HUES6 (cell line): Measurements from ENCODE around the gene HRC.
A peak's percentile ranks its signal among the peaks of the same experiment; 100 is the strongest.
"Not testable (repeated sequence)": the region's sequence is repeated elsewhere in the genome, so short reads cannot be mapped to it uniquely, and the experiment has no call there.

ENCODE experiments used
- H3K27ac ChIP-seq: 2 replicates; pipeline ENCODE4 v1.7.0; 2013; ENCODE audit warnings: low read depth, mild to moderate bottlenecking, low read length, inconsistent platforms
- H3K27me3 ChIP-seq: 2 replicates; pipeline ENCODE4 v1.6.1; 2013; ENCODE audit warnings: low read length; ENCODE audit not compliant: control insufficient read depth, insufficient read depth
- H3K36me3 ChIP-seq: 2 replicates; pipeline ENCODE4 v1.6.1; 2013; ENCODE audit warnings: low read length; ENCODE audit not compliant: control insufficient read depth, insufficient read depth
- H3K4me1 ChIP-seq: 2 replicates; pipeline ENCODE4 v1.6.1; 2013; ENCODE audit warnings: low read length; ENCODE audit not compliant: control insufficient read depth, insufficient read depth
- H3K4me3 ChIP-seq: 2 replicates; pipeline ENCODE4 v1.5.1; 2013; ENCODE audit warnings: low read depth, low read length
- H3K9ac ChIP-seq: one replicate; pipeline ENCODE4 v1.6.1; 2013; ENCODE audit warnings: mild to moderate bottlenecking, low read length
- H3K9me3 ChIP-seq: 2 replicates; pipeline ENCODE4 v1.6.1; 2013; ENCODE audit warnings: low read depth, low read length; ENCODE audit not compliant: control insufficient read depth, insufficient read depth

Gene HRC

DNA sequence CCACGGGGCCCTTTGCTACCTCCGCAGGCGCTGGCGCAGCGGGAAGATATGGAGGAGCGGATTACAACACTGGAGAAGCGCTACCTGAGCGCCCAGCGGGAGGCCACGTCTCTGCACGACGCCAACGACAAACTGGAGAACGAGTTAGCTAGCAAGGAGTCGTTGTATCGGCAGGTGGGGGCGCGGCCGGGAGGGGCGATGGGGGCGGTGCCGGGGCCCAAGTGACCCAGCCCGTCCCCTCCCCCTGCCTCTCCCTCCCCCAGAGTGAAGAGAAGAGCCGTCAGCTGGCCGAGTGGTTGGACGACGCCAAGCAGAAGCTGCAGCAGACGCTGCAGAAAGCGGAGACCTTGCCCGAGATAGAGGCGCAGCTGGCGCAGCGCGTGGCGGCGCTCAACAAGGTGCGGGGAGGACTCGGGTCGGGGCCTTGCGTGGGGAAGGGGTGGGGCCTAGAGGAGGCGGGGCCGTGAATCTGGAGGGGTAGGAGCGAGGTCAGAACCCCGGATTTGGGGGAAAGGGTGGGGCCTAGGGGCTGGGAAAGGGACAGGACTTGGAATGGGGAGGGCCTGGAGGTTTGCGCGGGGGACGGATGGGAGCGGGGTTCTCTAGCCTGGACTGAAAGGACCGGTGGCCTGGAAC lies 22.1 kb downstream of the HRC start:
- no peaks in the 10 kb centered on the region for H3K9me3 ChIP-seq
- no peaks in the 10 kb centered on the region for H3K27me3 ChIP-seq
- H3K9ac ChIP-seq: no peak overlapping the region
- H3K4me3 ChIP-seq: peak overlapping the region; percentile 57
- H3K4me1 ChIP-seq: peaks cover 33% of the 10 kb centered on the region
- H3K36me3 ChIP-seq: peaks cover 3% of the 10 kb centered on the region; the same call in 1 of the 2 replicates
- no peak overlapping the region for H3K27ac ChIP-seq

DNA sequence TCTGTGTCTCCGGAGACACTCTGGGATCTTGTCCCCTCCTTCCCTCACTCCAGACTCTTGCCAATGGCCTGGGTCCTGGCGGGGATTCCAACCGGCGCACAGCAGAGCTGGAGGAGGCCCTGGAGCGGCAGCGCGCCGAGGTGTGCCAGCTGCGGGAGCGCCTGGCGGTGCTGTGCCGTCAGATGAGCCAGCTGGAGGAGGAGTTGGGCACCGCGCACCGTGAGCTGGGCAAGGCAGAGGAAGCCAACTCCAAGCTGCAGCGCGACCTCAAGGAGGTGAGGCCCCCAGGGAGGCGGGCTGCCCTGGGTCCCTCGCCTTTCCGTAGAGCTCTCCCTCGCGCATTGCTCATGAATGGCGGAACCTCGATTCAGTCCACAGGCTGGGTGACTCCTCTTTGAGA lies 24.9 kb downstream of the HRC start:
- no peaks in the 10 kb centered on the region for H3K27me3 ChIP-seq
- no peak overlapping the region for H3K27ac ChIP-seq
- peaks cover 3% of the 10 kb centered on the region; the same call in 1 of the 2 replicates for H3K36me3 ChIP-seq
- no peaks in the 10 kb centered on the region for H3K9me3 ChIP-seq
- no peak overlapping the region for H3K9ac ChIP-seq
- peaks cover 34% of the 10 kb centered on the region for H3K4me1 ChIP-seq
- H3K4me3 ChIP-seq: no peak overlapping the region

DNA sequence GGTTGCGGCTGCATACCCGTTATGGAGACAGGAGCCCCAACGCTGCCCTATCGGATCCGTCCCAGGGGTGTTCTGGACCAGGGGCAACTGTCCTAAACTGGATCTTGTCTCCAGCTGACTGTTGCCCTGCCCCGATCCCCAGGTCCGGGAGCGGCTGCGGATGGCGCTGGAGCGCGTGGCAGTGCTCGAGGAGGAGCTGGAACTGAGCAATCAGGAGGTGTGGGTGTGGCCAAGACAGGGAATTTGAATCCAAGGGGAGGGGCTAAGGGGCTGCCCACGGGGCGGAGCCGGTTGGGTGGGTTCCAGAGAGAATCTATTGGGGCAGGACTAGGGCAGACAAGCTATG lies 26.0 kb downstream of the HRC start:
- peak overlapping the region; percentile 66 for H3K4me3 ChIP-seq
- no peak overlapping the region for H3K27ac ChIP-seq
- H3K9me3 ChIP-seq: no peaks in the 10 kb centered on the region
- no peak overlapping the region for H3K9ac ChIP-seq
- H3K27me3 ChIP-seq: no peaks in the 10 kb centered on the region
- peaks cover 3% of the 10 kb centered on the region; the same call in 1 of the 2 replicates for H3K36me3 ChIP-seq
- peaks cover 30% of the 10 kb centered on the region for H3K4me1 ChIP-seq

DNA sequence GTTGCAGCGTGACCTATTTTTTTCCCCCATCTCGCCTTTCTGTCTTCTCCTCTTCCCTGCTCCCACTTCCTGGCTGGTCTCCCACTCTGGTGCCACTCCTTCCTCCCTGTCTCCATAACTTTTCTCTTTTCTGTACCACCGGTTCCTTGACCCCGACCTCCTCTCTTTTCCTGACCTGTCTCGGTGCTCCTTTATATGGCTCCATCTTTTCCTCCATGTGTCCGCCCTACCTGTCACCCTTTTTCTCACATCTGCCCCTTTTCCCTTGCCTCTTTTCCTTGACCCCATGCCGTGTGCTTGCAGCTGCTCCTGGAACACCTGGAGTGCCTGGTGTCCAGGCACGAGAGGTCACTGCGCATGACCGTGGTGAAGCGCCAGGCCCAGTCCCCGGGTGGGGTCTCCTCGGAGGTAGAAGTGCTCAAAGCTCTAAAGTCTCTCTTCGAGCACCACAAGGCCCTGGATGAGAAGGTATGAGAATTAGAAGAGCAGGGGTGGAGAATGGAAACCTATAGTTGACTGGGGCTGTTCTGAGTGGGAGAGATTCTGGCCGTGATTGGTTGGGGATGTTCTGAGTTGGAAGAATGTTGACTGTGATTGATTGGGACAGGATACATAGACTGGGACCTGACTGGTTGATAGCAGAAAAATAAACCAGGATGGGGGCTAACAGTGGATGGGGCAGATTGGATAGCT lies 26.5 kb downstream of the HRC start:
- H3K9me3 ChIP-seq: no peaks in the 10 kb centered on the region
- no peaks in the 10 kb centered on the region for H3K27me3 ChIP-seq
- peaks cover 3% of the 10 kb centered on the region; the same call in 1 of the 2 replicates for H3K36me3 ChIP-seq
- peak overlapping the region; percentile 66 for H3K4me3 ChIP-seq
- peak overlapping the region; percentile 40 for H3K9ac ChIP-seq
- H3K27ac ChIP-seq: no peak overlapping the region
- peaks cover 26% of the 10 kb centered on the region for H3K4me1 ChIP-seq

DNA sequence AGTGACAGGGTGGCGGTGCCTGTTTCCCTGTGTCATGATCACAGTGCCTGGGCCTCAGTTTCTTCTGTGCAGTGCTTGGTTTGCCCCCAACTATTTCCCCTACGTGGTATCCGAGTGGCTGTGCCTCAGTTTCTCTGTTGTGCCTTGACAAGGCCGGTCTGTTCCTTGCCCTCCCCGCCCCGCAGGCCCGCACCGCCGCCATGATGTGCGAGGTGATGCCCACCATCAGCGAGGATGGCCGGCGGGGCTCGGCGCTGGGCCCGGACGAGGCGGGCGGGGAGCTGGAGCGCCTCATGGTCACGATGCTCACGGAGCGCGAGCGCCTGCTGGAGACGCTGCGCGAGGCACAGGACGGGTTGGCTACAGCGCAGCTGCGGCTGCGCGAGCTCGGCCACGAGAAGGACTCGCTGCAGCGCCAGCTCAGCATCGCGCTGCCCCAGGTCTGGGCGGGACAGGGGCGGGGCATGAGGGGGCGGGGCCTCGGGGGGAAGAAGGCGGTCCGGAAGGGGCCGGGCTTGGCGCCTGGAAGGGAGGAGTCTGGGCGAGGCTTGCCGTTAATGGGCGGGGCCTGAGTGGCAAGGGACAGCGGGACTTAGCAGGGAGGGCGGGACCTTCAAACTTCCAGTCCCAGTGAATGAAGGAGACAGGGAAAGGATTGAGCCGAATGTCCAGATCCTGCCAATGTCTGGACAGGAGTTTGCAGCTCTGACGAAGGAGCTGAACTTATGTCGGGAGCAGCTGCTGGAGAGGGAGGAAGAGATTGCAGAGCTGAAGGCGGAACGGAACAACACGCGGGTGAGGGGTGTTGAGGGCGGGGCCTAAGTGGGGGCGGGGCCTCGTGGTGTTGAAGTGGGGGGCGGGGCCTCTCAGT lies 27.3 kb downstream of the HRC start:
- Histone ChIP-seq H3K4me3 (peak overlapping the region; percentile 66), H3K27me3 (no peaks in the 10 kb centered on the region), H3K36me3 (peaks cover 3% of the 10 kb centered on the region; the same call in 1 of the 2 replicates), H3K9ac (peak overlapping the region; percentile 3), H3K4me1 (peaks cover 26% of the 10 kb centered on the region), H3K27ac (no peak overlapping the region), H3K9me3 (no peaks in the 10 kb centered on the region)

DNA sequence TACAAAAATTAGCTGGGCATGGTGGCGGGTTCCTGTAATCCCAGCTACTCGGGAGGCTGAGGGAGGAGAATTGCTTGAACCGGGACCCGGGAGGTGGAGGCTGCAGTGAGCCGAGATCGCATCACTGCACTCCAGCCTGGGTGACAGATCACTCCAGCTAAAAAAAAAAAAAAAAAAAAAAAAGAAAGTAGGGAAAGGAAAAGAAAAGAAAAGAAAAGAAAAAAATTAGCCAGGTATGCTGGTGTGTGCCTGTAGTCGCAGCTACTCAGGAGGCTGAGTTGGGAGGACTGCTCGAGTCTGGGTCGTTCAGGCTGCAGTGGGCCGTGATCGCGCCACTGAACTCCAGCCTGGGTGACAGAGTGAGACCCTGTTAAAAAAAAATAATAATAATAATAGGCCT lies 28.0 kb downstream of the HRC start:
- not testable (repeated sequence) for H3K27ac ChIP-seq, H3K9ac ChIP-seq, H3K36me3 ChIP-seq, H3K27me3 ChIP-seq, H3K9me3 ChIP-seq
- H3K4me1 ChIP-seq: peaks cover 20% of the 10 kb centered on the region
- peak overlapping the region; percentile 55; the same call in 1 of the 2 replicates for H3K4me3 ChIP-seq

DNA sequence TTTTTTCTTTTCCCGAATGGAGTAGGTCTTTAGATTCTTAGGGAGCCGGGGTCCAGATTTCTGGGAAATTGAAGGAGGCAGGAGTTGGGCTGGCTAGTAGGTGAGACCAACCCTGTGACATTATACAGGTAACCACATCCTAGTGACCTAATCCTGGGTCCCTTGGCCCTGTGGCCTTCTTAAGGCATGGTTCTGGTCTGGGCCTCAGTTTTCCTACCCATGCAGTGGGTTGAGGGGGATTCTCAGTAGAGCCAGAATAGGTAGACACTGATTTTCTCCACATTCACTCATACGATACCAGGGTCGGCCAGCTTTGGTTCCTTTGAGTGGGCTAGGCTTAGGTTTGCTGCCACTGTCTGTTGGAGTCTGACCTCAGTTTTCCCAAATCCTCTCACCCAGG lies 28.6 kb downstream of the HRC start:
- no peak overlapping the region for H3K4me3 ChIP-seq
- H3K4me1 ChIP-seq: peaks cover 20% of the 10 kb centered on the region
- no peaks in the 10 kb centered on the region for H3K9me3 ChIP-seq
- H3K9ac ChIP-seq: no peak overlapping the region
- H3K27me3 ChIP-seq: peaks cover 7% of the 10 kb centered on the region; the same call in 1 of the 2 replicates
- H3K36me3 ChIP-seq: peaks cover 3% of the 10 kb centered on the region; the same call in 1 of the 2 replicates
- no peak overlapping the region for H3K27ac ChIP-seq

DNA sequence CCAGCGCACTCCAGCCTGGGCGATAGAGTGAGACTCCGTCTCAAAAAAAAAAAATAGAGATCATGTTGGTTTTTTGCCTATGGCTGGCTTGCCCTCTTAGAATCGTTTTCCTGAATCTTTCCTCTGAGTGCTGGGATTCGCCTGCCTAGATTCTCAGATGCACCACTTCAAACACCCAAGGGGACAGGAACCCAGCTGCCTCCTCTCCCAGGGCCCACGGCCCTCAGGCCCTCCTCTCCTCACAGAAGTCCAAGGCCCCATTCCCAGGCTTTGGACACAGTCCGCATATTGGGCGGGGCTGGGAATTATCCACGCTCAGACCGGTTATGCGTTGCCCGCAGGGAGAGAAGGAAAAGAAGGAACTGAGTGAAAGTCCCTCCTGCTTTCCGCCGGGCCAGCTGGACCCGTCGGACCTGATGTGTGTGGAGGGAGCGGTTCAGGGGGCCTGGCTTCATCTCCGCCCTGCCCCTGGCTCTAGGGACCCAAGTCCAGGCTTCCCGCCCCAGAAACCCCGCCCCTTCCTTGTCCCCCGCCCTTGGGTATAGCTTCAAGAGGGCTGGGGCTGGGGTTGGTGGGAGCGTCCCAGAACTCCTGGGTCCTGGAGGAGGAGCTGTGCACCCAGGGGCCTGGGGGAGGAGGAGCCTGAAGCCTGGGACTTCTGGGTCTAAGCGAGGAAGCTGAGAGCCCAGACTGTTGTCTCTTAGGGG lies 30.0 kb downstream of the HRC start:
- Histone ChIP-seq H3K36me3 (no peaks in the 10 kb centered on the region), H3K4me1 (peaks cover 23% of the 10 kb centered on the region), H3K9me3 (no peaks in the 10 kb centered on the region), H3K9ac (no peak overlapping the region), H3K27ac (no peak overlapping the region), H3K4me3 (peak overlapping the region; percentile 48; the same call in 1 of the 2 replicates), H3K27me3 (peaks cover 18% of the 10 kb centered on the region)

DNA sequence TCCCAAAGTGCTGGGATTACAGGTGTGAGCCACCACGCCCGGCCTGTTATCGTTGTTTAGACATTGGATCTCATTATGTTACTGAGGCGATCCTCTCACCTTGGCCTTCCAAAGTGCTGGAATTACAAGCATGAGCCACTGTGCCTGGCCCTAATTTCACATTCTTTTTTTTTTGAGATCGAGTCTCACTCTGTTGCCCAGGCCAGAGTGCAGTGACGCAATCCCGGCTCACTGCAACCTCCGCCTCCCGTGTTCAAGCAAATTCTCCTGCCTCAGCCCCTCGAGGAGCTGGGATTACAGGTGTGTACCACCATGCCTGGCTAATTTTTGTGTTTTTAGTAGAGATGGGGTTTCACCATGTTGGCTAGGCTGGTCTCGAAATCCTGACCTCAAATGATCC lies 31.9 kb downstream of the HRC start:
- Histone ChIP-seq H3K27me3 (peaks cover 26% of the 10 kb centered on the region), H3K4me1 (peaks cover 14% of the 10 kb centered on the region; the same call in 1 of the 2 replicates)
- H3K9ac ChIP-seq, H3K27ac ChIP-seq, H3K36me3 ChIP-seq, H3K9me3 ChIP-seq, H3K4me3 ChIP-seq: not testable (repeated sequence)

DNA sequence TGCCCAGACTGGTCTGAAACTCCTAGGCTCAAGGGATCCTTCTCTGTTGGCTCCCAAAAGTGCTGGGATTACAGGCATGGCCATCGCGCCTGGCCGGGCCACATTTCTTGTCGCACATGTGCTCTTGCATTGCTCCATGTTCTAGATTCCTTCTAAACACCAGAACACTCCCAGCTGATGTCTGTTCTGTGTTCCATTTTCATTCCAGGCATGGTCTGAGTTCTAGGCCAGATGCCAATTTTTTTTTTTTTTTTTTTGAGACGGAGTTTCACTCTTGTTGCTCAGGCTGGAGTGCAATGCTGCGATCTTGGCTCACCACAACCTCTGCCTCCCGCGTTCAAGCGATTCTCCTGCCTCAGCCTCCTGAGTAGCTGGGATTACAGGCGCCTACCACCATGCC lies 33.4 kb downstream of the HRC start:
- H3K36me3 ChIP-seq, H3K9ac ChIP-seq, H3K27ac ChIP-seq, H3K9me3 ChIP-seq, H3K4me3 ChIP-seq: not testable (repeated sequence)
- peaks cover 19% of the 10 kb centered on the region; the same call in 1 of the 2 replicates for H3K4me1 ChIP-seq
- peaks cover 26% of the 10 kb centered on the region for H3K27me3 ChIP-seq
